ENCODE data around the gene ARHGEF25. TPM values are rescaled to one million over a fixed set of nuclear protein-coding genes. Genes with fewer than 3 reads are reported as not detected.

The ARHGEF25 gene
- 1 to 10 TPM in 5 of 6 experiments, under 1 TPM in 1; 0.92 to 2.0 (median 1.3) TPM for total RNA-seq
- long read RNA-seq = 0 reads

GRCh38 chr12:57611108-57611826 is at the start of gene ARHGEF25:
Gene ARHGEF25, plus strand, starts transcription at chr12:57611435. Its CDS starts 460 bp downstream, at chr12:57611895.
- peak; percentile 54 to 75 (median 64) for ATAC-seq
- Histone ChIP-seq H3K9me3 (no peaks in the 10 kb centered on the region), H3K36me3 (no peaks in the 10 kb centered on the region), H3K4me3 (peak within 1 kb of the TSS; percentile 40 to 45 (median 44)), H3K27me3 (peaks cover 0 to 8% of the 10 kb centered on the region in 2 donors), H3K4me1 (peaks cover 0 to 12% (median 0%) of the 10 kb centered on the region in 4 donors), H3K27ac (peak within 1 kb of the TSS in 2 of 3 donors; percentile 29 to 53)
- intact Hi-C loops (cut with DNase I) = no loop called here
- DNase-seq = peak in 1 of 3 donors; percentile 48
- TF ChIP-seq POLR2A (IDR thresholded peaks at IDR 0.05) (no peak), CTCF (IDR thresholded peaks at IDR 0.05) (no peak)
- 3% methylated on average over 21 of the region's 55 CpGs for WGBS (ENCODE audit: insufficient coverage, low coverage, low lambda C conversion rate, missing lambda C conversion rate)

- no peak for TF ChIP-seq POLR2A (IDR thresholded peaks at IDR 0.05)
- no peak for TF ChIP-seq CTCF (IDR thresholded peaks at IDR 0.05)
- H3K27me3 ChIP-seq = no peaks in the 10 kb centered on the region
- no peaks in the 10 kb centered on the region for H3K4me1 ChIP-seq
- H3K4me3 ChIP-seq = no peak overlapping the region
- ATAC-seq (no peak), DNase-seq (no peak)
- intact Hi-C loops (cut with DNase I) = no loop called here
- H3K9me3 ChIP-seq = no peaks in the 10 kb centered on the region
- no peaks in the 10 kb centered on the region for H3K36me3 ChIP-seq
- 33% methylated on average over 4 of the region's 4 CpGs for WGBS (ENCODE audit: insufficient coverage, low coverage, low lambda C conversion rate, missing lambda C conversion rate)
- H3K27ac ChIP-seq = no peak overlapping the region
Observed at GRCh38 chr12:57563358-57563757, 47.9 kb upstream of the ARHGEF25 start.

GRCh38 chr12:57564178-57564740 is 47.0 kb upstream of the ARHGEF25 start:
- Histone ChIP-seq H3K4me3 (no peak overlapping the region), H3K9me3 (no peaks in the 10 kb centered on the region), H3K27ac (no peak overlapping the region), H3K36me3 (no peaks in the 10 kb centered on the region), H3K27me3 (no peaks in the 10 kb centered on the region), H3K4me1 (no peaks in the 10 kb centered on the region)
- WGBS (ENCODE audit: insufficient coverage, low coverage, low lambda C conversion rate, missing lambda C conversion rate) = 64% methylated on average over 7 of the region's 7 CpGs
- TF ChIP-seq CTCF (IDR thresholded peaks at IDR 0.05) (no peak), POLR2A (IDR thresholded peaks at IDR 0.05) (no peak)
- DNase-seq = no peak
- intact Hi-C loops (cut with DNase I) = no loop called here
- no peak for ATAC-seq

- no peaks in the 10 kb centered on the region for H3K36me3 ChIP-seq
- no peak overlapping the region for H3K27ac ChIP-seq
- ATAC-seq (no peak), DNase-seq (no peak)
- no peak overlapping the region for H3K4me3 ChIP-seq
- no peaks in the 10 kb centered on the region for H3K9me3 ChIP-seq
- 77% methylated on average over 1 of the region's 6 CpGs for WGBS (ENCODE audit: insufficient coverage, low coverage, low lambda C conversion rate, missing lambda C conversion rate)
- intact Hi-C loops (cut with DNase I) = no loop called here
- H3K27me3 ChIP-seq = no peaks in the 10 kb centered on the region
- TF ChIP-seq POLR2A (IDR thresholded peaks at IDR 0.05) (no peak), CTCF (IDR thresholded peaks at IDR 0.05) (no peak)
- H3K4me1 ChIP-seq = no peaks in the 10 kb centered on the region
Observed at GRCh38 chr12:57568838-57569237, 42.4 kb upstream of the ARHGEF25 start.
